ENCODE results near the gene TNFAIP8L3.

The TNFAIP8L3 gene

DNA sequence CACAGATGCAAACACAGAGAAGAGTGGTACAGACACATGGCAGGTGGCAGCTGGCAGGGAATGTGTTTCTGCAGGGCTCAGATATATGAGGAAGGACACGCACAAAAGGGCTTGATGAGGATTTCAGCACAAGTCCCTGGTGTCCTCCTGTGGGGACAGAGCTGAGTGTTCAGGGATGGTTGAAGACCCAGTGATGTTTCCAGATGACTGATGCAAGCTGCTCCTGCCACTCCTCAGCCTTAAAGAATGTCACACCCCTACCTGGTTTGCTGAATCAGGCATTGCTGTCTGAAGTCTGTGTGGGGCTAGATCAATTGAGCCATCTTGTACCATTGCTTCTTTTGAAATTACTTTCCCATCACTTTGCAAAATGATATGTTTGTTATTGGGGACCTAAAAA lies 40.2 kb downstream of the TNFAIP8L3 start:
- no peaks in the 10 kb centered on the region for H4K20me1 ChIP-seq (ENCODE audit: insufficient read depth, low read length, poor library complexity, severe bottlenecking)
- TF ChIP-seq EZH2phosphoT487 (IDR thresholded peaks at IDR 0.05; ENCODE audit: borderline replicate concordance): no peak
- TF ChIP-seq, protein P1, sequence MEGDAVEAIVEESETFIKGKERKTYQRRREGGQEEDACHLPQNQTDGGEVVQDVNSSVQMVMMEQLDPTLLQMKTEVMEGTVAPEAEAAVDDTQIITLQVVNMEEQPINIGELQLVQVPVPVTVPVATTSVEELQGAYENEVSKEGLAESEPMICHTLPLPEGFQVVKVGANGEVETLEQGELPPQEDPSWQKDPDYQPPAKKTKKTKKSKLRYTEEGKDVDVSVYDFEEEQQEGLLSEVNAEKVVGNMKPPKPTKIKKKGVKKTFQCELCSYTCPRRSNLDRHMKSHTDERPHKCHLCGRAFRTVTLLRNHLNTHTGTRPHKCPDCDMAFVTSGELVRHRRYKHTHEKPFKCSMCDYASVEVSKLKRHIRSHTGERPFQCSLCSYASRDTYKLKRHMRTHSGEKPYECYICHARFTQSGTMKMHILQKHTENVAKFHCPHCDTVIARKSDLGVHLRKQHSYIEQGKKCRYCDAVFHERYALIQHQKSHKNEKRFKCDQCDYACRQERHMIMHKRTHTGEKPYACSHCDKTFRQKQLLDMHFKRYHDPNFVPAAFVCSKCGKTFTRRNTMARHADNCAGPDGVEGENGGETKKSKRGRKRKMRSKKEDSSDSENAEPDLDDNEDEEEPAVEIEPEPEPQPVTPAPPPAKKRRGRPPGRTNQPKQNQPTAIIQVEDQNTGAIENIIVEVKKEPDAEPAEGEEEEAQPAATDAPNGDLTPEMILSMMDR (conservative IDR thresholded peaks at IDR 0.05; ENCODE audit: low read length): no peak
- H3K79me2 ChIP-seq (ENCODE audit: insufficient read depth, low read length): no peaks in the 10 kb centered on the region
- no peak overlapping the region for H3K9ac ChIP-seq (ENCODE audit: low read depth, low read length, poor library complexity, severe bottlenecking)
- no peaks in the 10 kb centered on the region for H3K36me3 ChIP-seq (ENCODE audit: insufficient read depth, low read length)
- no peaks in the 10 kb centered on the region for H3F3A ChIP-seq (ENCODE audit: low read depth)
- H3K27me3 ChIP-seq (ENCODE audit: insufficient read depth, low read length, poor library complexity, severe bottlenecking): no peaks in the 10 kb centered on the region
- no peak overlapping the region for H2AFZ ChIP-seq (ENCODE audit: low read length)
- no peak overlapping the region for H3K4me2 ChIP-seq (ENCODE audit: low read depth, low read length, poor library complexity, severe bottlenecking)
- H3K9me3 ChIP-seq (ENCODE audit: insufficient read depth, low read depth, low read length): no peaks in the 10 kb centered on the region
- H3K4me3 ChIP-seq (ENCODE audit: low read length, poor library complexity, severe bottlenecking): no peak overlapping the region
- no peaks in the 10 kb centered on the region for H3K4me1 ChIP-seq (ENCODE audit: insufficient read depth, low read length, poor library complexity, severe bottlenecking)
- no peaks in the 10 kb centered on the region for H3K9me2 ChIP-seq (replicated peaks; ENCODE audit: low read depth, low read length)

DNA sequence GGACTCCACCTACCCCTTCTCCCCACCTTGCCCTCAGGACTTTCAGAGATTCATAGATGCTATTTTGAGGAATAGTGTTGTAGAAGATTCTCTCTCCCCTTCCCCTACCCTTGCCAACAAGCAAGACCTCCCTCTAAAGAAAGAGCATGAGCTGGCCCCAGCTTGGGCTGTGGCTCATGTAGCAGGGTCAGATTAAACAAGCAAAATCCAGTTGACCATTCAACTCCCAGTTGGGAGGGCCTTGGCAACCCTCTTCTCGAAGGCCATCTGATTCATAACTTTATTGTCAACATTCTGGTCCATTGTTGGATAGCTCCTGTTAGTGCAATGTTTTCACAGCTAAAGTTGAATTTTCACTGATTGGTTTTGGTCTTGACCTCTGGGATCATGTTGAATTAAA lies 41.1 kb downstream of the TNFAIP8L3 start:
- Histone ChIP-seq H4K20me1 (ENCODE audit: insufficient read depth, low read length, poor library complexity, severe bottlenecking) (no peaks in the 10 kb centered on the region), H3K9me2 (replicated peaks; ENCODE audit: low read depth, low read length) (no peaks in the 10 kb centered on the region), H3K4me2 (ENCODE audit: low read depth, low read length, poor library complexity, severe bottlenecking) (no peak overlapping the region), H3K27me3 (ENCODE audit: insufficient read depth, low read length, poor library complexity, severe bottlenecking) (no peaks in the 10 kb centered on the region), H3K9ac (ENCODE audit: low read depth, low read length, poor library complexity, severe bottlenecking) (no peak overlapping the region), H3K4me1 (ENCODE audit: insufficient read depth, low read length, poor library complexity, severe bottlenecking) (no peaks in the 10 kb centered on the region), H3K9me3 (ENCODE audit: insufficient read depth, low read depth, low read length) (no peaks in the 10 kb centered on the region), H3K79me2 (ENCODE audit: insufficient read depth, low read length) (no peaks in the 10 kb centered on the region), H3K36me3 (ENCODE audit: insufficient read depth, low read length) (no peaks in the 10 kb centered on the region), H2AFZ (ENCODE audit: low read length) (no peak overlapping the region), H3F3A (ENCODE audit: low read depth) (no peaks in the 10 kb centered on the region), H3K4me3 (ENCODE audit: low read length, poor library complexity, severe bottlenecking) (no peak overlapping the region)
- no peak for TF ChIP-seq EZH2phosphoT487 (IDR thresholded peaks at IDR 0.05; ENCODE audit: borderline replicate concordance)
- TF ChIP-seq, protein P1 (conservative IDR thresholded peaks at IDR 0.05; ENCODE audit: low read length): no peak

DNA sequence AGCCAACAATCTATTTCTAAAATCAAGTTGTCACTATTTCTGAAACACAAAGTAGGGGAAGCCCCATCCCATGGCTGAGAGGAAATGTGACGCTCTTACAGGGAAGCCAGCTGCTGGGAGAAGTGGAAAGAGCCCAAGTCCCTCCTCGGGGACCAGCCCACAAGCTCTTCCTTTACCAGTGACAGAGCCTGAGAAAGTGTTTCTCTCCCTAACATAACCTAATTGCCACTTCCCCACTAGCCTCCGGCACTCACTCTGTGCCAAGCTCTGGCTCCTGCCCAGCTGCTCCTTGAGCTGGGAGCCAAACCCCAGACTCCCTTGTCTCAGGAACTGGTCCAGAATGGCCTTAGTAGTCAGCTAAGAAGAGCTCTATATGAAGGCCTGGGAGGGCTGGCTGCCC lies 42.9 kb downstream of the TNFAIP8L3 start:
- Histone ChIP-seq H3K79me2 (ENCODE audit: insufficient read depth, low read length) (no peaks in the 10 kb centered on the region), H3K4me1 (ENCODE audit: insufficient read depth, low read length, poor library complexity, severe bottlenecking) (no peaks in the 10 kb centered on the region), H3F3A (ENCODE audit: low read depth) (no peaks in the 10 kb centered on the region), H3K9me2 (replicated peaks; ENCODE audit: low read depth, low read length) (no peaks in the 10 kb centered on the region), H3K9ac (ENCODE audit: low read depth, low read length, poor library complexity, severe bottlenecking) (no peak overlapping the region), H4K20me1 (ENCODE audit: insufficient read depth, low read length, poor library complexity, severe bottlenecking) (no peaks in the 10 kb centered on the region), H3K4me2 (ENCODE audit: low read depth, low read length, poor library complexity, severe bottlenecking) (no peak overlapping the region), H3K9me3 (ENCODE audit: insufficient read depth, low read depth, low read length) (no peaks in the 10 kb centered on the region), H3K36me3 (ENCODE audit: insufficient read depth, low read length) (no peaks in the 10 kb centered on the region), H3K27me3 (ENCODE audit: insufficient read depth, low read length, poor library complexity, severe bottlenecking) (no peaks in the 10 kb centered on the region), H2AFZ (ENCODE audit: low read length) (no peak overlapping the region), H3K4me3 (ENCODE audit: low read length, poor library complexity, severe bottlenecking) (no peak overlapping the region)
- TF ChIP-seq, protein P1 (conservative IDR thresholded peaks at IDR 0.05; ENCODE audit: low read length): no peak
- TF ChIP-seq EZH2phosphoT487 (IDR thresholded peaks at IDR 0.05; ENCODE audit: borderline replicate concordance): no peak

All from Loucy (cell line).